ENCODE data around the gene CNTN2.

DNA sequence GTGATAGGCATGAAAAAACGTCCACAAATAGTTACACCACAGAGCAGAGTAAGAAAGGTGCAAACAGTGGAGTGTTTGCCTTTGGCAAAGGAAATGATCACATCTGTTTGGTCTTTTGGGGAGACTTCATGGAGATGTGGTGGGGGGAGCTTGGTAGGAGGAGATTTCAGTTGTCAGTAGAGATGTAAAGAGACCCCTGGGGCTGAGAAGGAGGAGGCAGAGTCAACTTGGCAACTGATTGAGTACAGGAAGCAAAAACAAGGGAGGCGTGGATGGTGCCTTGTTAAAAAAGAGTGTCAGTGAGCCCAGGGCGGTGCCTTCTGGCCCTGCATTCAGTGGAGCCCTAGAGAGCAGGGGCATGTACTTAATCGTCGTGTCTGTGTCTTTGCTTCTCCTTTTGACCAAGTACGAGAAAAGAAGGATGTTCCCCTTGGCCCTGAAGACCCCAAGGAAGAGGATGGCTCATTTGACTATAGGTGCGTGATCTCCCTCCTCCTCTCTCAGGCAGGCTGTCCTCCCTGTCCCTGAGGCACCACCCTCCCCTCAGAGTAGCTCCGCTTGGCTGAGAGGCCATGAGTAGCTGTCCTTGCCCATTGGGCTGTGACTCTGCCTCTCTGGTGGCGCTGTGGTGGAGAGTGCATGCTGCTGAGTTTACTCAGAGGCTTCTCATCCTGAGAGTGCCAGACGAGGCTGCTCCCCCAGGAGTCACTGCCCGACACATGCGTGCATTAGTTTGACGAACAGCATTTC, 30.4 kb upstream of the CNTN2 start:
- TF ChIP-seq, protein P1, sequence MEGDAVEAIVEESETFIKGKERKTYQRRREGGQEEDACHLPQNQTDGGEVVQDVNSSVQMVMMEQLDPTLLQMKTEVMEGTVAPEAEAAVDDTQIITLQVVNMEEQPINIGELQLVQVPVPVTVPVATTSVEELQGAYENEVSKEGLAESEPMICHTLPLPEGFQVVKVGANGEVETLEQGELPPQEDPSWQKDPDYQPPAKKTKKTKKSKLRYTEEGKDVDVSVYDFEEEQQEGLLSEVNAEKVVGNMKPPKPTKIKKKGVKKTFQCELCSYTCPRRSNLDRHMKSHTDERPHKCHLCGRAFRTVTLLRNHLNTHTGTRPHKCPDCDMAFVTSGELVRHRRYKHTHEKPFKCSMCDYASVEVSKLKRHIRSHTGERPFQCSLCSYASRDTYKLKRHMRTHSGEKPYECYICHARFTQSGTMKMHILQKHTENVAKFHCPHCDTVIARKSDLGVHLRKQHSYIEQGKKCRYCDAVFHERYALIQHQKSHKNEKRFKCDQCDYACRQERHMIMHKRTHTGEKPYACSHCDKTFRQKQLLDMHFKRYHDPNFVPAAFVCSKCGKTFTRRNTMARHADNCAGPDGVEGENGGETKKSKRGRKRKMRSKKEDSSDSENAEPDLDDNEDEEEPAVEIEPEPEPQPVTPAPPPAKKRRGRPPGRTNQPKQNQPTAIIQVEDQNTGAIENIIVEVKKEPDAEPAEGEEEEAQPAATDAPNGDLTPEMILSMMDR (conservative IDR thresholded peaks at IDR 0.05) = no peak
- no peak for TF ChIP-seq EZH2 (IDR thresholded peaks at IDR 0.05; ENCODE audit: low read depth)

All from PC-9 (cell line).